SU-DHL-6 (cell line): ENCODE measurements around the gene ATP8B2.
"Not testable (repeated sequence)": the region's sequence is repeated elsewhere in the genome, so short reads cannot be mapped to it uniquely, and the experiment has no call there.

Experiments used
- CTCF ChIP-seq: fragments of 200-600 bp; sonication (generic); IDR thresholded peaks from one replicate; pipeline ENCODE4 v1.5.1; 2017; ENCODE audit warnings: antibody characterized with exemption, mild to moderate bottlenecking, low read length, moderate library complexity; ENCODE audit not compliant: insufficient read depth, poor library complexity, severe bottlenecking
- EZH2phosphoT487 ChIP-seq: fragments of 200-600 bp; sonication (generic), shearing (Covaris generic); conservative IDR thresholded peaks from 2 replicates; pipeline ENCODE4 v1.6.1; 2018; ENCODE audit warnings: mild to moderate bottlenecking, antibody characterized with exemption, low read length, moderate library complexity, mixed read lengths

- not testable (repeated sequence) for TF ChIP-seq CTCF, EZH2phosphoT487
Measured at GRCh38 chr1:154341366-154341765, 16.0 kb downstream of the ATP8B2 start.
